ENCODE data around the gene FXYD2. TPM values are rescaled to one million over a fixed set of nuclear protein-coding genes. Genes with fewer than 3 reads are reported as not detected.

Gene FXYD2
- total and polyA plus RNA-seq, 2 of the 4 experiments (the other 2 are of a cell fraction), result 0.09 TPM; not detected in 1

DNA sequence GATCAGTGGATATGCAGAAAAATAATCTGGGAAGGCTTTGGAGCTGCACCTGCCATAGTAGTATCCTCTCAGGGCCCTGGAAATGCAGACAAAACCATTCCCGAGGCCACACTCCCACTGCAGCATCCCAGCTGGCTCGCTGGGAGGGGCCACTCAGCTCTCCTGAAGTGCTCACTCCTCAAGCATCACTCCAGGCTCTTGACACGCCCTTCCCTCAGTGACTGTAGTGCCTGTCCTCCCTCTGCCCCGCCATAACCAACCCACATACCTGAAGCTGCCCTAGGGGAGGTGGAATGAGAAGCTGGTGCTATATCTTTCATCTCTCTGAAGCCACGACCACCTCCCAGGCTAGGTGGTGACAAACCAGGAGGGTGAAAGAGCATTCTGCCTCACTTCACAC, 32.3 kb downstream of the FXYD2 start:
- ATAC-seq (ENCODE audit: low read depth), result no peak
- ChIA-PET CTCF (no interaction called here), POLR2A (ENCODE audit: unreplicated experiment) (no interaction called here)
- no peak for DNase-seq
- Histone ChIP-seq H2BK15ac (ENCODE audit: low read depth, low read length) (no peak overlapping the region), H3K14ac (replicated peaks; ENCODE audit: low read depth, low read length) (no peak overlapping the region), H2AK5ac (ENCODE audit: low read depth, low read length) (no peak overlapping the region), H4K8ac (ENCODE audit: low read depth in 2 of 2, low read length in 2 of 2) (no peak overlapping the region), H3K36me3 (ENCODE audit: control insufficient read depth, insufficient read depth, low read length) (no peaks in the 10 kb centered on the region), H2AK9ac (replicated peaks; ENCODE audit: low read depth, low read length, poor library complexity) (no peak overlapping the region), H3K18ac (ENCODE audit: low read depth, low read length) (no peak overlapping the region), H4K91ac (ENCODE audit: insufficient read depth, low read depth, low read length) (no peak overlapping the region), H3K9me1 (ENCODE audit: insufficient read depth, low read length) (no peaks in the 10 kb centered on the region), H3K9ac (ENCODE audit: low read depth, low read length) (no peak overlapping the region), H3K27me3 (ENCODE audit: control insufficient read depth, insufficient read depth, low read length) (peaks cover 32% of the 10 kb centered on the region), H3K4me3 (ENCODE audit: insufficient read depth, low read depth, low read length) (no peak overlapping the region), H3K4me2 (ENCODE audit: low read depth, low read length) (no peak overlapping the region), H4K20me1 (ENCODE audit: insufficient read depth, low read length) (no peaks in the 10 kb centered on the region), H3K56ac (ENCODE audit: extremely low read depth, insufficient read depth, low read length) (no peak overlapping the region), H2BK20ac (ENCODE audit: low read depth, low read length) (no peak overlapping the region), H3K9me3 (ENCODE audit: control insufficient read depth, insufficient read depth, low read length) (no peaks in the 10 kb centered on the region), H2AFZ (replicated peaks; ENCODE audit: low read length, poor library complexity) (no peak overlapping the region), H3K79me1 (ENCODE audit: low read depth in 1 of 2, low read length in 2 of 2) (no peaks in the 10 kb centered on the region), H3K4ac (ENCODE audit: low read depth, low read length) (no peak overlapping the region), H3K27ac (ENCODE audit: insufficient read depth, low read length) (no peak overlapping the region), H4K5ac (ENCODE audit: low read depth, low read length) (no peak overlapping the region), H3K4me1 (ENCODE audit: control insufficient read depth, insufficient read depth, low read length) (no peaks in the 10 kb centered on the region), H2BK120ac (ENCODE audit: low read depth, low read length) (no peak overlapping the region), H2BK5ac (ENCODE audit: low read depth, low read length, poor library complexity, severe bottlenecking) (no peak overlapping the region), H3K23ac (ENCODE audit: low read depth, low read length) (no peak overlapping the region)
- intact Hi-C loops (cut with micrococcal nuclease), result no loop called here
- dilution Hi-C loops (cut with HindIII; ENCODE audit: low sequenced_read_pairs, unreplicated experiment), result no loop called here
- in situ Hi-C loops (cut with MboI; ENCODE audit: low sequenced_read_pairs), result no loop called here
- TF ChIP-seq MAZ (IDR thresholded peaks at IDR 0.05; ENCODE audit: borderline replicate concordance, low read depth, low read length) (no peak), CEBPB (IDR thresholded peaks at IDR 0.05; ENCODE audit: low read depth, low read length) (no peak), BHLHE40 (IDR thresholded peaks at IDR 0.05; ENCODE audit: low read depth, low read length) (no peak), RCOR1 (IDR thresholded peaks at IDR 0.05; ENCODE audit: insufficient replicate concordance, low read length) (no peak), NFE2L2 (IDR thresholded peaks at IDR 0.05; ENCODE audit: low read depth, low read length) (no peak), RFX5 (IDR thresholded peaks at IDR 0.05; ENCODE audit: low read depth, low read length) (no peak), MXI1 (IDR thresholded peaks at IDR 0.05; ENCODE audit: borderline replicate concordance, low read depth, low read length) (no peak), CHD1 (IDR thresholded peaks at IDR 0.05; ENCODE audit: low read depth, low read length) (no peak), RAD21 (IDR thresholded peaks at IDR 0.05; ENCODE audit: low read length) (no peak), FOS (IDR thresholded peaks at IDR 0.05; ENCODE audit: low read depth, low read length) (no peak), SMC3 (IDR thresholded peaks at IDR 0.05; ENCODE audit: low read depth, low read length) (no peak)
- TF ChIP-seq, protein P1, sequence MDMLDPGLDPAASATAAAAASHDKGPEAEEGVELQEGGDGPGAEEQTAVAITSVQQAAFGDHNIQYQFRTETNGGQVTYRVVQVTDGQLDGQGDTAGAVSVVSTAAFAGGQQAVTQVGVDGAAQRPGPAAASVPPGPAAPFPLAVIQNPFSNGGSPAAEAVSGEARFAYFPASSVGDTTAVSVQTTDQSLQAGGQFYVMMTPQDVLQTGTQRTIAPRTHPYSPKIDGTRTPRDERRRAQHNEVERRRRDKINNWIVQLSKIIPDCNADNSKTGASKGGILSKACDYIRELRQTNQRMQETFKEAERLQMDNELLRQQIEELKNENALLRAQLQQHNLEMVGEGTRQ (IDR thresholded peaks at IDR 0.05; ENCODE audit: low read depth, low read length), result no peak
- TF ChIP-seq, protein P2, sequence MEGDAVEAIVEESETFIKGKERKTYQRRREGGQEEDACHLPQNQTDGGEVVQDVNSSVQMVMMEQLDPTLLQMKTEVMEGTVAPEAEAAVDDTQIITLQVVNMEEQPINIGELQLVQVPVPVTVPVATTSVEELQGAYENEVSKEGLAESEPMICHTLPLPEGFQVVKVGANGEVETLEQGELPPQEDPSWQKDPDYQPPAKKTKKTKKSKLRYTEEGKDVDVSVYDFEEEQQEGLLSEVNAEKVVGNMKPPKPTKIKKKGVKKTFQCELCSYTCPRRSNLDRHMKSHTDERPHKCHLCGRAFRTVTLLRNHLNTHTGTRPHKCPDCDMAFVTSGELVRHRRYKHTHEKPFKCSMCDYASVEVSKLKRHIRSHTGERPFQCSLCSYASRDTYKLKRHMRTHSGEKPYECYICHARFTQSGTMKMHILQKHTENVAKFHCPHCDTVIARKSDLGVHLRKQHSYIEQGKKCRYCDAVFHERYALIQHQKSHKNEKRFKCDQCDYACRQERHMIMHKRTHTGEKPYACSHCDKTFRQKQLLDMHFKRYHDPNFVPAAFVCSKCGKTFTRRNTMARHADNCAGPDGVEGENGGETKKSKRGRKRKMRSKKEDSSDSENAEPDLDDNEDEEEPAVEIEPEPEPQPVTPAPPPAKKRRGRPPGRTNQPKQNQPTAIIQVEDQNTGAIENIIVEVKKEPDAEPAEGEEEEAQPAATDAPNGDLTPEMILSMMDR (conservative IDR thresholded peaks at IDR 0.05; ENCODE audit: low read depth, low read length), result no peak
- no CpG with 5 or more reads among the region's 5 CpGs for WGBS, 2 experiments (ENCODE audit: extremely low coverage in 2 of 2, insufficient read length in 1 of 2)
- BruUV-seq (replicated peaks), result no TSS peak

All from IMR-90 (cell line).